HT-29 (cell line): ENCODE results near the gene CHORDC1. TPM values are rescaled to one million over a fixed set of nuclear protein-coding genes. Genes with fewer than 3 reads are reported as not detected.
A peak's percentile ranks its signal among the peaks of the same experiment; 100 is the strongest.
"Not testable (repeated sequence)": the region's sequence is repeated elsewhere in the genome, so short reads cannot be mapped to it uniquely, and the experiment has no call there.

Source experiments
- DNase-seq: peaks from one replicate; pipeline ENCODE4 v3.0.0-alpha.2; 2015; ENCODE audit warnings: low spot score
- total RNA-seq: library from RNA; depleted of rRNA; stranded (reverse); fragments of >200 nt; shearing (Covaris generic); gene quantifications from 2 replicates; pipeline ENCODE4 v1.2.3, GENCODE V29; 2014

CHORDC1 gene
- total RNA-seq, 1 experiment from 2014 or later = 18.6 TPM

GRCh38 chr11:90216611-90217010, 6.2 kb downstream of the CHORDC1 start:
- no peak for DNase-seq

DNA sequence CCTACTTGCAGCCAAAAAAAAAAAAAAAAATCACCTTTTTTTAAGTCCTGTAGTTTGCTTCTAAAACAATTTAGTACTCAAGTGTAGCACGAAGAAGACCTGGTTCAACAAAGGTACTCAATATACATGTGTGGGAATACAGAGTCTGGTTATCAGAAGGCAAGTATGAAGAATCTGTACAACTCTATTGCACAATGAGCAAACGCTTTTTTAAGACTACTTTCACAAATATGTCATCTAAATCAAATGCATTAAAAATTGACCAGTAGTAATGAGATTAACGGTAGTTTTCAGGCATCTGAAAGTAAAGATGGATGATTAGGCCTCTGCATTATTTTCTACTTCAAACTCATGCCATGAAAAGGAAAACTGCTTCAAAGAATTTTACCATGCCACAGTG, 9.5 kb downstream of the CHORDC1 start:
- no peak for DNase-seq

GRCh38 chr11:90208857-90209256, 14.0 kb downstream of the CHORDC1 start:
- no peak for DNase-seq

DNA sequence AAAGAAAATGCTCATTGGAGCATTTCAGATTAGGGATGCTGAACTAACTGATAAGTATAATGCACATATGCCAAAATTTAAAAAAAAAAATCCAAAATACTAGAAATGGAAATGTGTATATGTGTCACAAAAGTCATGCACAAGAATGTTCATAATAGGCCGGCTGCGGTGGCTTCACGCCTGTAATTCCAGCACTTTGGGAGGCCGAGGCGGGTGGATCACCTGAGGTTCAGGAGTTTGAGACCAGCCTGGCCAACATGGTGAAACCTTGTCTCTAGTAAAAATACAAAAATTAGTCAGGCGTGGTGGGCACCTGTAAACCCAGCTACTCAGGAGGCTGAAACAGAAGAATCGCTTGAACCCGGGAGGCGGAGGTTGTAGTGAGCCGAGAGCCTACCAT, 14.9 kb downstream of the CHORDC1 start:
- DNase-seq = not testable (repeated sequence)

- DNase-seq = peak; percentile 83
These were observed 17.8 kb downstream of the CHORDC1 start for GRCh38 chr11:90204832-90205646.

DNA sequence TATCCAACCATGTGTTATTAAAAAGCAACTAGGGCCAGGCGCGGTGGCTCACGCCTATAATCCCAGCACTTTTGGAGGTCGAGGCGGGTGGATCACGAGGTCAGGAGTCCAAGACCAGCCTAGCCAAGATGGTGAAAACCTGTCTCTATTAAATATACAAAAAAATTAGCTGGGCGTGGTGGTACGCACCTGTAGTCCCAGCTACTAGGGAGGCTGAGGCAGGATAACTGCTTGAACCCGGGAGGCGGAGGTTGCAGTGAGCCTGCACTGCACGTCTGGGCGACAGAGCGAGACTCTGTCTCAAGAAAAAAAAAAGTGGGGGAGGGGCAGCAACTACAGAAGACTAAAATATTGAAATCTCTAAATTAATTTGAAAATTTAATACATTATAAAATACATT, 18.4 kb downstream of the CHORDC1 start:
- no peak for DNase-seq

DNA sequence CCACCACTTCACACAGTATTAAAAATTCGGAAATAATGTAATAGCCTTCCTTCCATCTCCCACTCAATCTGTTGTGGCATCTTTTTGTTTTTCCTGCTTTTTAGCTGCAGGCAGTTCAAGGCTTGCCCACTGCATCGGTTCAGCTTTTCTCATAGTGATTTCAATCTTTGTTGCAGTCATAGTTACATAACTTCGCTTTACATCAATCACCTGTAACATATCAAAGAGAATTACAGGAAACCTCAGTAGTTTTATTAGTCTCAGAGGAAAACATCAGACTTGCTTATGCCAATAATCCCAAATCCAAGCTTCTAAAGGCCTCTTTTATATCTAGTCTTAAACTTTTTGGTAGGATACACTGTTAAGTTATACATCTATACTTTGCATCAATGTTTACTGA, 20.5 kb downstream of the CHORDC1 start:
- DNase-seq = no peak

- no peak for DNase-seq
These were observed 25.5 kb downstream of the CHORDC1 start for GRCh38 chr11:90197377-90197776.

- DNase-seq = no peak
These were observed 29.8 kb downstream of the CHORDC1 start for GRCh38 chr11:90192869-90193582.

DNA sequence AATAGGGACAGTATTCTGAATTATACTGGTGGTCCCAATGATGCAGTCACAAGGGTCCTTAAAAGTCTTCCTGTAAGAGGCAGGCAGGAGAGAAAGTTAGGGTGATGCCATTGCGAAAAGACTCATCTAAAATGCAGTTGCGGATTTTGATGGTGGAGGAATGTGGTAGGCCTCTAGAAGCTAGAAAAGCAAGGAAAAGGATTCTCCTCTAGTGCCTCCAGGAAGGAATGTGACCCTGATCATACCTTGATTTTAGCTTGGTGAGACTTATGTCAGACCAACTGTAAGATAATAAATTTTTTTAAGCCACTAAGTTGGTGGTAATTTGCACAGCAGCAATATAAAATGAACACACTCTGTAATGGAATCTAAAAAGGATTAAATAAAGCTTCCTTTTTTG, 33.8 kb downstream of the CHORDC1 start:
- DNase-seq = no peak

DNA sequence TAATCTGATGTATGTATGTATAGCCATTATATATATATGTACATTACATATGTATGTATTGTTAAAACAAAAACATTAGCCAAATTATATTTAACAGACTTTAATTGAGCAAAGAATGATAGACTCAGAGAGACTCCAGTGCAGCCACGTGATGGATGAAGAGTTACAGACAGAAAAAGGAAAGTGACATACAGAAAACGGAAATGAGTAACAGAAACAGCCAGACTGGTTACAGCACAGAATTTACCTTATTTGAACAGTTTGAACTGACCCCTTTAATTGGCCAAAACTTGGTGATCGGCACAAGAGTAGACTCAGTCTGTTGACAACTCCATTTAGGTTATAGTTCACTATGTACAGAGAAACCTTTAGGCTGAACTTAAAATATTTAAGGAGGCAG, 35.0 kb downstream of the CHORDC1 start:
- DNase-seq = no peak

DNA sequence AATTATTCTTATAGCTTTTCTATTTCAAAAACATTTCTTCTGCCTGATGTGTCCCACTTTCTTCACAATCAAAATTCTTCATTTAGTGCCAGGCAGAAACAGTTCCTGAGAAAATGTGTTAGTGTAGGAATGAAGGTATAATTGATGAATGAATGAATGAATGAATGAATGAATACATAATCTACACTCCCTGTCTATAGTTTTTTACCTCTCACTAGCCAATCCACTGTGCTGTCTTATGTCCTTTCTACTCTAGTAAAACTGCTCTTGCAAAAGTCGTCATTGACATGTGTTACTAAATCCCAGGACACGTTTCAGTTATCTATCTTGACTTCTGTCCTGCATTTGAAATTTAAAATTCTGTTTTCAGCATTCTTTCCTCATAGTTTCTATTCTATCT, 42.9 kb downstream of the CHORDC1 start:
- no peak for DNase-seq

- DNase-seq = peak; percentile 33
These were observed 44.1 kb downstream of the CHORDC1 start for GRCh38 chr11:90178751-90179150.

DNA sequence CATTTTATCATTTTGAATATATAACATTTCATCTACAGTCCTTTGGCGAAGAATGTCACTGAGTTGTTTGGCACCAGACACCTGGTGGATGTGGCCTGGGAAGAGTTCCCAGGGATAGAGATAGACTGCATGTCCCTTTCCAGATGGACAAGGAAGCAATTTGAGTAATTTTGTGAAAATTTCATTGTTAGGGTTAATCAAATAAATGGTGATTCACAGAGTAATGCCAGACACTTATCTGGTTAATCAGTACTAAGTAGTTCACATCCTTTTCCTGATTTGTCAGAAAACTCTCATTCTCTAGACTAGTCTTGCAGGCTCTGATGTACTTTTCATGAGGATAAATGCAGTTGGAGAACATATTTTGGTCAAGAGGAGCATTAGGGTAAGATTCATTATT, 46.8 kb downstream of the CHORDC1 start:
- DNase-seq = no peak

DNA sequence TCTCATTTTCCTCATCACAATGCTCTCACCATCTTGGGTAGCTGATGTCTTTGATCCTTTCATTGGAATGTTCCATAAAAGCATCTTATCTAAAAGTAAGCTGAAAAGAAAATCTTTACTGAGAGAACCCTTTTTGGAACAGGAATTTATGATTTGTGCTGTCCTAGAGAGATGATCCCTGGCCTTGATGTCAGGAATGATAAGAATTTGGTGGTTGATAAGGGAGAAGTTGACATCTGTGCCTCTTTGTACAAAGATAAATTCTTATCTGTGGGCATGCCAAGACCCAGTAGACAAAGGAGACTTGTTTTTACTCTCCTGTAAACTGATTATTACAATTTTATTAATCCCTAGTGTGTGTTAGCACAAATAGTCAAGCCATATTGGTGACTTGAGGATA, 51.5 kb downstream of the CHORDC1 start:
- DNase-seq = no peak

DNA sequence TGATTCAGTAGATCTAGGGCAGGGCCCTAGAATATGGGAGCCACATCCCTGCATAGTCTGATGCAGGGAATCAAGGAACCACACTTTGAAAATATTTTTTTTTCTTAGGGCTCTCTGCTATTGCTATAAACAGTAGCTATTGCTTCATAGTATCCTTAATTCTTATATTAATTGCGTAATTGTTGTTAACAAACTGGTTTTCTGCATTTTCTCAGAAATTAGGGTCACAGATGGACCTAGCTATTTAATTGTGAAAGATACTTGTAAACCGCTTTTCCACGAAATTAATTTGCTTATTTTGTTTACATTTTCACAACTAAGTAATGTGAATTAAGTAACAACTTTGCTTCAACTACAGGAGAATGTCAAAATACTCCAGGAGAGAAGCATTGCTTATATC, 54.3 kb downstream of the CHORDC1 start:
- no peak for DNase-seq

DNA sequence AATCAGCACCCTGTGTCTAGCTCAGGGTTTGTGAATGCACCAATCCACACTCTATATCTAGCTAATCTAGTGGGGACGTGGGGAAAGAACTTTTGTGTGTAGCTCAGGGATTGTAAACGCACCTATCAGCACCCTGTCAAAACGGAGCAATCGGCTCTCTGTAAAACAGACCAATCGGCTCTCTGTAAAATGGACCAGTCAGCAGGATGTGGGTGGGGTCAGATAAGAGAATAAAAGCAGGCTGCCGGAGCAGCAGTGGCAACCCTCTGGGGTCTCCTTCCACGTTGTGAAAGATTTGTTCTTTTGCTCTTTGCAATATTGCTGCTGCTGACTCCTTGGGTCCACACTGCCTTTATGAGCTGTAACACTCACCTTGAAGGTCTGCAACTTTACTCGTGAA, 55.1 kb downstream of the CHORDC1 start:
- not testable (repeated sequence) for DNase-seq

GRCh38 chr11:90166982-90167573, 55.8 kb downstream of the CHORDC1 start:
- not testable (repeated sequence) for DNase-seq
